Adrenal gland (tissue), 12 donors: ENCODE measurements around the gene GAS2L1. TPM values are rescaled to one million over a fixed set of nuclear protein-coding genes. Genes with fewer than 3 reads are reported as not detected.

Experiments used
- DNase-seq, 7 donors: peaks; one replicate each; pipeline ENCODE4 v3.0.0-alpha.2; 2019 to 2020
- H3K27ac ChIP-seq, 5 donors: fragments of 200-600 bp; sonication (generic) in 4 of 5; 1 replicate in 3 of 5; 2 replicates in 2 of 5; pipeline versions ENCODE4 v1.5.1 to v1.8.0; 2016 to 2020; ENCODE audit warnings: mild to moderate bottlenecking in 1 of 5
- H3K27me3 ChIP-seq: fragments of 200-600 bp; 2 replicates; pipeline ENCODE4 v1.8.0; 2021
- H3K36me3 ChIP-seq, 2 donors: fragments of 200-600 bp; replicated peaks in 1 of 2; 1 replicate in 1 of 2; 2 replicates in 1 of 2; pipeline versions ENCODE4 v1.5.1 to v1.8.0; 2018 to 2022
- H3K4me1 ChIP-seq, 2 donors: fragments of 200-600 bp; replicated peaks in 1 of 2; 1 replicate in 1 of 2; 2 replicates in 1 of 2; pipeline versions ENCODE4 v1.5.1 to v1.8.0; 2018 to 2021
- H3K4me3 ChIP-seq, 4 donors: fragments of 200-600 bp; sonication (generic) in 3 of 4; one replicate each; pipeline ENCODE4 v1.5.1; 2016 to 2018
- H3K9me3 ChIP-seq, 3 donors: fragments of 200-600 bp; sonication (generic) in 1 of 3; replicated peaks in 1 of 3; 1 replicate in 2 of 3; 2 replicates in 1 of 3; pipeline versions ENCODE4 v1.5.1 to v1.8.0; 2016 to 2021
- CTCF ChIP-seq, 6 experiments: fragments of 450-650 bp in 4 of 6; fragments of 200-600 bp in 2 of 6; sonication (generic) in 1 of 6; IDR thresholded peaks; 1 replicate in 5 of 6; 2 replicates in 1 of 6; pipeline versions ENCODE4 v1.5.1 to v1.8.0; 2016 to 2021; ENCODE audit warnings: antibody characterized with exemption in 6 of 6, mild to moderate bottlenecking in 2 of 6, moderate library complexity in 1 of 6
- POLR2A ChIP-seq, 2 donors: fragments of 450-650 bp; IDR thresholded peaks; one replicate each; pipeline ENCODE4 v1.6.1; 2017; ENCODE audit warnings: antibody characterized with exemption in 2 of 2, mild to moderate bottlenecking in 2 of 2, moderate library complexity in 1 of 2
- WGBS, 4 donors: extraction: QIAGEN DNeasy Blood & Tissue Kit in 2 of 4; methylation state at CpG; one replicate each; pipeline versions ENCODE4 v1.1.5 to v1.1.7; 2013 to 2017; 5-methylcytosine and 5-hydroxymethylcytosine counted together
- intact Hi-C, 2 donors: fragments of 100-400 bp; cut with DNase I; formaldehyde crosslinking; loops; one replicate each; pipeline versions ENCODE4 v1.14.1 to v1.15.0; 2022 to 2023
- polyA plus RNA-seq, 3 donors: library from polyadenylated mRNA; stranded (reverse); fragments of 200-250 nt in 2 of 3; fragments of 350-450 nt in 1 of 3; fragmentation: Illumina TruSeq in 1 of 3; extraction: RNeasy Lipid Tissue Mini Kit (QIAGEN cat#74804) in 1 of 3; gene quantifications; one replicate each; pipeline ENCODE4 v1.2.3, GENCODE V29; 2013 to 2014
- total RNA-seq, 9 donors: library from RNA; depleted of rRNA in 4 of 9; stranded (reverse); fragments of >200 nt in 4 of 9; fragments of 120-200 nt in 1 of 9; fragmentation: NEBNext Ultra II Directional in 1 of 9; extraction: Animal tissue kit (Norgen Biotek cat#: 25700) in 1 of 9; gene quantifications; one replicate each; pipeline versions ENCODE4 v1.1.0 to v1.2.4, GENCODE V29; 2013 to 2023
- donor health status: healthy with polysubstance abuse.
- donor health status: Bipolar disorder and iron deficiency.
- donor health status: DM: yes; HTN: yes; CAD: no.
- donor health status: DM: no; HTN: no; CAD: no.
- donor health status: DM: no; HTN: no; CAD: no.
- donor health status: DM: yes; HTN: yes; CAD: no.

The GAS2L1 gene
- total and polyA plus RNA-seq, 12 donors, result 3.6 to 87.3 (median 40.4) TPM

GRCh38 chr22:29310065-29310862, 3.8 kb downstream of the GAS2L1 start:
- Histone ChIP-seq H3K9me3 (no peaks in the 10 kb centered on the region), H3K27me3 (peaks cover 15% of the 10 kb centered on the region), H3K36me3 (no peaks in the 10 kb centered on the region), H3K27ac (peak overlapping the region in 3 of 5 donors; percentile 69 to 82 (median 76)), H3K4me1 (peaks cover 53 to 80% of the 10 kb centered on the region in 2 donors), H3K4me3 (peak overlapping the region in 1 of 4 donors; percentile 7)
- TF ChIP-seq CTCF (IDR thresholded peaks at IDR 0.05) (no peak), POLR2A (IDR thresholded peaks at IDR 0.05) (no peak)
- intact Hi-C loops, result no loop called here
- DNase-seq, result peak in 2 of 7 donors; percentile 34 to 52
- 54 to 65% (median 60%) methylated on average over 10 to 28 of the region's 28 CpGs for WGBS, 4 donors

- DNase-seq, result peak; percentile 98 to 99 (median 98)
- Histone ChIP-seq H3K27me3 (peaks cover 22% of the 10 kb centered on the region), H3K4me1 (peaks cover 60 to 85% of the 10 kb centered on the region in 2 donors), H3K36me3 (no peaks in the 10 kb centered on the region), H3K27ac (peak overlapping the region in 3 of 5 donors; percentile 19 to 82 (median 69)), H3K9me3 (no peaks in the 10 kb centered on the region), H3K4me3 (no peak overlapping the region)
- intact Hi-C loops, result no loop called here
- 0 to 23% (median 12%) methylated on average over 6 to 18 of the region's 18 CpGs for WGBS, 4 donors
- no peak for TF ChIP-seq POLR2A (IDR thresholded peaks at IDR 0.05)
- no peak for TF ChIP-seq CTCF (IDR thresholded peaks at IDR 0.05)
Measured at GRCh38 chr22:29310863-29311339, 4.5 kb downstream of the GAS2L1 start.

GRCh38 chr22:29311464-29312217, 5.2 kb downstream of the GAS2L1 start:
- 69% methylated on average over 26 to 50 of the region's 50 CpGs; no CpG with 5 or more reads in 1 of the 4 donors for WGBS, 4 donors
- Histone ChIP-seq H3K27me3 (peaks cover 22% of the 10 kb centered on the region), H3K9me3 (no peaks in the 10 kb centered on the region), H3K36me3 (no peaks in the 10 kb centered on the region), H3K4me3 (no peak overlapping the region), H3K4me1 (peaks cover 60 to 79% of the 10 kb centered on the region in 2 donors), H3K27ac (peak overlapping the region in 2 of 5 donors; percentile 34 to 82)
- TF ChIP-seq POLR2A (IDR thresholded peaks at IDR 0.05), result no peak
- no peak for TF ChIP-seq CTCF (IDR thresholded peaks at IDR 0.05)
- intact Hi-C loops, result no loop called here
- DNase-seq, result peak in 3 of 7 donors; percentile 29 to 65 (median 44)
